ENCODE data around the gene UTP3. TPM values are rescaled to one million over a fixed set of nuclear protein-coding genes. Genes with fewer than 3 reads are reported as not detected.
A peak's percentile ranks its signal among the peaks of the same experiment; 100 is the strongest.

Gene UTP3
- polyA plus RNA-seq, 4 donors, result 18.6 to 34.8 (median 23.5) TPM

GRCh38 chr4:70705183-70706043 is 17.1 kb downstream of the UTP3 start:
- Histone ChIP-seq H3K4me3 (ENCODE audit: low read depth in 1 of 3, low read length in 3 of 3) (peak overlapping the region; percentile 71 to 93 (median 81)), H3K9me3 (ENCODE audit: control insufficient read depth in 2 of 2, insufficient read depth in 1 of 2, low read depth in 1 of 2, low read length in 1 of 2) (no peaks in the 10 kb centered on the region), H3K27me3 (ENCODE audit: control insufficient read depth in 3 of 3, insufficient read depth in 3 of 3, low read length in 3 of 3) (no peaks in the 10 kb centered on the region), H3K27ac (ENCODE audit: low read depth in 1 of 3, low read length in 2 of 3) (peak overlapping the region; percentile 81 to 99 (median 96)), H3K36me3 (ENCODE audit: control insufficient read depth in 3 of 3, insufficient read depth in 2 of 3, low read depth in 1 of 3, low read length in 3 of 3) (no peaks in the 10 kb centered on the region), H3K4me1 (ENCODE audit: control insufficient read depth in 3 of 3, insufficient read depth in 2 of 3, low read depth in 1 of 3, low read length in 2 of 3) (peaks cover 3 to 14% (median 4%) of the 10 kb centered on the region in 3 donors)
- 0 to 1% (median 0%) methylated on average over 44 to 86 of the region's 86 CpGs for WGBS, 3 donors
- DNase-seq (peak; percentile 68 to 90), FAIRE-seq (no peak)

GRCh38 chr4:70706044-70706461 is 17.7 kb downstream of the UTP3 start:
- Histone ChIP-seq H3K9me3 (ENCODE audit: control insufficient read depth in 2 of 2, insufficient read depth in 1 of 2, low read depth in 1 of 2, low read length in 1 of 2) (no peaks in the 10 kb centered on the region), H3K36me3 (ENCODE audit: control insufficient read depth in 3 of 3, insufficient read depth in 2 of 3, low read depth in 1 of 3, low read length in 3 of 3) (no peaks in the 10 kb centered on the region), H3K27me3 (ENCODE audit: control insufficient read depth in 3 of 3, insufficient read depth in 3 of 3, low read length in 3 of 3) (no peaks in the 10 kb centered on the region), H3K27ac (ENCODE audit: low read depth in 1 of 3, low read length in 2 of 3) (peak overlapping the region; percentile 81 to 99 (median 96)), H3K4me1 (ENCODE audit: control insufficient read depth in 3 of 3, insufficient read depth in 2 of 3, low read depth in 1 of 3, low read length in 2 of 3) (peaks cover 3 to 14% (median 4%) of the 10 kb centered on the region in 3 donors), H3K4me3 (ENCODE audit: low read depth in 1 of 3, low read length in 3 of 3) (peak overlapping the region; percentile 71 to 93 (median 81))
- 2 to 8% (median 3%) methylated on average over 7 of the region's 7 CpGs for WGBS, 3 donors
- DNase-seq (peak in 1 of 2 donors; percentile 31), FAIRE-seq (no peak)

- DNase-seq (peak in 1 of 2 donors; percentile 18), FAIRE-seq (no peak)
- 58 to 72% (median 72%) methylated on average over 1 of the region's 1 CpG for WGBS, 3 donors
Observed at GRCh38 chr4:70706516-70706915, 18.2 kb downstream of the UTP3 start.

GRCh38 chr4:70709611-70710205 is 21.4 kb downstream of the UTP3 start:
- FAIRE-seq, result no peak
- peaks cover 3 to 21% (median 9%) of the 10 kb centered on the region in 3 donors for H3K4me1 ChIP-seq (ENCODE audit: control insufficient read depth in 3 of 3, insufficient read depth in 2 of 3, low read depth in 1 of 3, low read length in 2 of 3)

More at GRCh38 chr4:70706516-70706915, 18.2 kb downstream of the UTP3 start:
- Histone ChIP-seq H3K27ac (ENCODE audit: low read depth in 1 of 3, low read length in 2 of 3) (peak overlapping the region in 2 of 3 donors; percentile 96 to 99), H3K4me1 (ENCODE audit: control insufficient read depth in 3 of 3, insufficient read depth in 2 of 3, low read depth in 1 of 3, low read length in 2 of 3) (peaks cover 3 to 14% (median 4%) of the 10 kb centered on the region in 3 donors), H3K27me3 (ENCODE audit: control insufficient read depth in 3 of 3, insufficient read depth in 3 of 3, low read length in 3 of 3) (no peaks in the 10 kb centered on the region), H3K4me3 (ENCODE audit: low read depth in 1 of 3, low read length in 3 of 3) (peak overlapping the region in 2 of 3 donors; percentile 81 to 93), H3K36me3 (ENCODE audit: control insufficient read depth in 3 of 3, insufficient read depth in 2 of 3, low read depth in 1 of 3, low read length in 3 of 3) (no peaks in the 10 kb centered on the region), H3K9me3 (ENCODE audit: control insufficient read depth in 2 of 2, insufficient read depth in 1 of 2, low read depth in 1 of 2, low read length in 1 of 2) (no peaks in the 10 kb centered on the region)

GRCh38 chr4:70711599-70711998 is 23.3 kb downstream of the UTP3 start:
- peaks cover 0 to 2% (median 0%) of the 10 kb centered on the region in 3 donors for H3K36me3 ChIP-seq (ENCODE audit: control insufficient read depth in 3 of 3, insufficient read depth in 2 of 3, low read depth in 1 of 3, low read length in 3 of 3)
- H3K4me3 ChIP-seq (ENCODE audit: low read depth in 1 of 3, low read length in 3 of 3), result no peak overlapping the region
- DNase-seq (no peak), FAIRE-seq (no peak)
- no peak overlapping the region for H3K27ac ChIP-seq (ENCODE audit: low read depth in 1 of 3, low read length in 2 of 3)
- 68 to 74% (median 72%) methylated on average over 3 of the region's 3 CpGs for WGBS, 3 donors
- H3K4me1 ChIP-seq (ENCODE audit: control insufficient read depth in 3 of 3, insufficient read depth in 2 of 3, low read depth in 1 of 3, low read length in 2 of 3), result peaks cover under 1 to 18% (median 6%) of the 10 kb centered on the region in 3 donors
- no peaks in the 10 kb centered on the region for H3K27me3 ChIP-seq (ENCODE audit: control insufficient read depth in 3 of 3, insufficient read depth in 3 of 3, low read length in 3 of 3)
- no peaks in the 10 kb centered on the region for H3K9me3 ChIP-seq (ENCODE audit: control insufficient read depth in 2 of 2, insufficient read depth in 1 of 2, low read depth in 1 of 2, low read length in 1 of 2)

More at GRCh38 chr4:70709611-70710205, 21.4 kb downstream of the UTP3 start:
- H3K27me3 ChIP-seq (ENCODE audit: control insufficient read depth in 3 of 3, insufficient read depth in 3 of 3, low read length in 3 of 3), result no peaks in the 10 kb centered on the region
- no peak overlapping the region for H3K27ac ChIP-seq (ENCODE audit: low read depth in 1 of 3, low read length in 2 of 3)
- WGBS, 3 donors, result 84 to 86% (median 85%) methylated on average over 7 of the region's 7 CpGs
- H3K4me3 ChIP-seq (ENCODE audit: low read depth in 1 of 3, low read length in 3 of 3), result no peak overlapping the region
- H3K36me3 ChIP-seq (ENCODE audit: control insufficient read depth in 3 of 3, insufficient read depth in 2 of 3, low read depth in 1 of 3, low read length in 3 of 3), result no peaks in the 10 kb centered on the region
- no peak for DNase-seq
- no peaks in the 10 kb centered on the region for H3K9me3 ChIP-seq (ENCODE audit: control insufficient read depth in 2 of 2, insufficient read depth in 1 of 2, low read depth in 1 of 2, low read length in 1 of 2)

- Histone ChIP-seq H3K9me3 (ENCODE audit: control insufficient read depth in 2 of 2, insufficient read depth in 1 of 2, low read depth in 1 of 2, low read length in 1 of 2) (no peaks in the 10 kb centered on the region), H3K27ac (ENCODE audit: low read depth in 1 of 3, low read length in 2 of 3) (no peak overlapping the region), H3K36me3 (ENCODE audit: control insufficient read depth in 3 of 3, insufficient read depth in 2 of 3, low read depth in 1 of 3, low read length in 3 of 3) (peaks cover 0 to 2% (median 0%) of the 10 kb centered on the region in 3 donors), H3K4me1 (ENCODE audit: control insufficient read depth in 3 of 3, insufficient read depth in 2 of 3, low read depth in 1 of 3, low read length in 2 of 3) (peaks cover 0 to 13% (median 5%) of the 10 kb centered on the region in 3 donors), H3K4me3 (ENCODE audit: low read depth in 1 of 3, low read length in 3 of 3) (no peak overlapping the region), H3K27me3 (ENCODE audit: control insufficient read depth in 3 of 3, insufficient read depth in 3 of 3, low read length in 3 of 3) (no peaks in the 10 kb centered on the region)
- DNase-seq (no peak), FAIRE-seq (no peak)
- 80 to 92% (median 82%) methylated on average over 3 of the region's 3 CpGs for WGBS, 3 donors
Observed at GRCh38 chr4:70712150-70712549, 23.8 kb downstream of the UTP3 start.

GRCh38 chr4:70712604-70713452 is 24.5 kb downstream of the UTP3 start:
- Histone ChIP-seq H3K9me3 (ENCODE audit: control insufficient read depth in 2 of 2, insufficient read depth in 1 of 2, low read depth in 1 of 2, low read length in 1 of 2) (no peaks in the 10 kb centered on the region), H3K4me1 (ENCODE audit: control insufficient read depth in 3 of 3, insufficient read depth in 2 of 3, low read depth in 1 of 3, low read length in 2 of 3) (peaks cover 0 to 13% (median 5%) of the 10 kb centered on the region in 3 donors), H3K27ac (ENCODE audit: low read depth in 1 of 3, low read length in 2 of 3) (peak overlapping the region in 1 of 3 donors; percentile 27), H3K27me3 (ENCODE audit: control insufficient read depth in 3 of 3, insufficient read depth in 3 of 3, low read length in 3 of 3) (no peaks in the 10 kb centered on the region), H3K36me3 (ENCODE audit: control insufficient read depth in 3 of 3, insufficient read depth in 2 of 3, low read depth in 1 of 3, low read length in 3 of 3) (peaks cover 0 to 2% (median 0%) of the 10 kb centered on the region in 3 donors), H3K4me3 (ENCODE audit: low read depth in 1 of 3, low read length in 3 of 3) (no peak overlapping the region)
- 89 to 95% (median 92%) methylated on average over 7 of the region's 7 CpGs for WGBS, 3 donors
- FAIRE-seq (no peak), DNase-seq (no peak)
